Subcutaneous abdominal adipose tissue (tissue), 5 donors: ENCODE data around the gene SLC9A8.
A peak's percentile ranks its signal among the peaks of the same experiment; 100 is the strongest.

Source experiments
- H3K27ac ChIP-seq: one replicate; pipeline ENCODE4 v1.7.0; 2013; ENCODE audit warnings: low read depth, mild to moderate bottlenecking, inconsistent platforms, low read length, moderate library complexity
- H3K27me3 ChIP-seq, 5 donors: one replicate each; pipeline ENCODE4 v1.7.0; 2013; ENCODE audit warnings: low read length in 5 of 5, inconsistent platforms in 1 of 5; ENCODE audit not compliant: control insufficient read depth in 5 of 5, insufficient read depth in 4 of 5
- H3K36me3 ChIP-seq, 5 donors: one replicate each; pipeline ENCODE4 v1.7.0; 2013; ENCODE audit warnings: low read length in 5 of 5; ENCODE audit not compliant: control insufficient read depth in 5 of 5, insufficient read depth in 5 of 5
- H3K4me1 ChIP-seq, 5 donors: one replicate each; pipeline ENCODE4 v1.7.0; 2013; ENCODE audit warnings: low read length in 5 of 5, mild to moderate bottlenecking in 3 of 5, moderate library complexity in 1 of 5; ENCODE audit not compliant: control insufficient read depth in 5 of 5, insufficient read depth in 5 of 5
- H3K4me3 ChIP-seq, 5 donors: one replicate each; pipeline ENCODE4 v1.7.0; 2013; ENCODE audit warnings: low read length in 5 of 5, low read depth in 1 of 5
- H3K9ac ChIP-seq, 5 donors: one replicate each; pipeline ENCODE4 v1.7.0; 2013; ENCODE audit warnings: low read length in 5 of 5, mild to moderate bottlenecking in 4 of 5, moderate library complexity in 3 of 5
- H3K9me3 ChIP-seq, 5 donors: one replicate each; pipeline ENCODE4 v1.7.0; 2013; ENCODE audit warnings: low read length in 5 of 5; ENCODE audit not compliant: control insufficient read depth in 5 of 5
- donor health status: healthy.
- donor health status: healthy.
- donor health status: healthy.
- donor health status: healthy.
- donor health status: healthy.

Gene SLC9A8

GRCh38 chr20:49925901-49926454, 113.3 kb downstream of the SLC9A8 start:
- H3K4me1 ChIP-seq = no peaks in the 10 kb centered on the region
- no peak overlapping the region for H3K9ac ChIP-seq
- no peak overlapping the region for H3K4me3 ChIP-seq
- H3K27ac ChIP-seq = no peak overlapping the region
- no peaks in the 10 kb centered on the region for H3K9me3 ChIP-seq
- peaks cover 0 to 4% (median 0%) of the 10 kb centered on the region in 5 donors for H3K27me3 ChIP-seq
- H3K36me3 ChIP-seq = no peaks in the 10 kb centered on the region

- Histone ChIP-seq H3K27me3 (peaks cover 0 to 2% (median 0%) of the 10 kb centered on the region in 5 donors), H3K9me3 (no peaks in the 10 kb centered on the region), H3K4me3 (no peak overlapping the region), H3K9ac (no peak overlapping the region), H3K36me3 (no peaks in the 10 kb centered on the region), H3K27ac (no peak overlapping the region), H3K4me1 (no peaks in the 10 kb centered on the region)
Measured at GRCh38 chr20:49928411-49929141, 115.9 kb downstream of the SLC9A8 start.

- H3K27me3 ChIP-seq = peaks cover 0 to 2% (median 0%) of the 10 kb centered on the region in 5 donors
- H3K4me1 ChIP-seq = no peaks in the 10 kb centered on the region
- H3K9ac ChIP-seq = no peak overlapping the region
- H3K9me3 ChIP-seq = no peaks in the 10 kb centered on the region
- no peak overlapping the region for H3K27ac ChIP-seq
- H3K4me3 ChIP-seq = no peak overlapping the region
- H3K36me3 ChIP-seq = no peaks in the 10 kb centered on the region
Measured at GRCh38 chr20:49929142-49929494, 116.5 kb downstream of the SLC9A8 start.

- peak overlapping the region; percentile 55 to 94 (median 87) for H3K4me3 ChIP-seq
- H3K27ac ChIP-seq = no peak overlapping the region
- H3K9ac ChIP-seq = peak overlapping the region in 3 of 5 donors; percentile 39 to 76 (median 72)
- peaks cover 8 to 45% (median 38%) of the 10 kb centered on the region in 5 donors for H3K4me1 ChIP-seq
- peaks cover 0 to 5% (median 0%) of the 10 kb centered on the region in 5 donors for H3K36me3 ChIP-seq
- no peaks in the 10 kb centered on the region for H3K9me3 ChIP-seq
- no peaks in the 10 kb centered on the region for H3K27me3 ChIP-seq
Measured at GRCh38 chr20:49935746-49936152, 123.1 kb downstream of the SLC9A8 start.

- H3K4me3 ChIP-seq = peak within 1 kb of the TSS; percentile 83 to 94 (median 91)
- peaks cover 8 to 49% (median 41%) of the 10 kb centered on the region in 5 donors for H3K4me1 ChIP-seq
- H3K9me3 ChIP-seq = no peaks in the 10 kb centered on the region
- H3K27ac ChIP-seq = peak within 1 kb of the TSS; percentile 58
- no peaks in the 10 kb centered on the region for H3K27me3 ChIP-seq
- peaks cover under 1 to 9% (median 6%) of the 10 kb centered on the region in 5 donors for H3K36me3 ChIP-seq
- H3K9ac ChIP-seq = peak within 1 kb of the TSS; percentile 73 to 94 (median 91)
Measured at GRCh38 chr20:49936153-49937026, 123.8 kb downstream of the SLC9A8 start, which contains the start of gene RNF114. RNF114 (plus strand) TSS chr20:49936397; CDS start chr20:49936413, 16 bp downstream.

GRCh38 chr20:49937027-49937929, 124.7 kb downstream of the SLC9A8 start:
- Histone ChIP-seq H3K9me3 (no peaks in the 10 kb centered on the region), H3K36me3 (peaks cover 4 to 18% (median 12%) of the 10 kb centered on the region in 5 donors), H3K27ac (peak overlapping the region; percentile 58), H3K9ac (peak overlapping the region; percentile 73 to 94 (median 91)), H3K27me3 (no peaks in the 10 kb centered on the region), H3K4me3 (peak overlapping the region; percentile 83 to 94 (median 91)), H3K4me1 (peaks cover 8 to 49% (median 41%) of the 10 kb centered on the region in 5 donors)

GRCh38 chr20:49938173-49939163, 125.8 kb downstream of the SLC9A8 start:
- peak overlapping the region; percentile 58 for H3K27ac ChIP-seq
- peaks cover 8 to 49% (median 41%) of the 10 kb centered on the region in 5 donors for H3K4me1 ChIP-seq
- H3K4me3 ChIP-seq = peak overlapping the region; percentile 83 to 94 (median 91)
- H3K27me3 ChIP-seq = no peaks in the 10 kb centered on the region
- peak overlapping the region in 3 of 5 donors; percentile 1 to 91 (median 50) for H3K9ac ChIP-seq
- peaks cover 4 to 26% (median 18%) of the 10 kb centered on the region in 5 donors for H3K36me3 ChIP-seq
- no peaks in the 10 kb centered on the region for H3K9me3 ChIP-seq

- no peak overlapping the region for H3K4me3 ChIP-seq
- H3K36me3 ChIP-seq = peaks cover 13 to 46% (median 34%) of the 10 kb centered on the region in 5 donors
- no peak overlapping the region for H3K9ac ChIP-seq
- H3K27ac ChIP-seq = no peak overlapping the region
- H3K9me3 ChIP-seq = no peaks in the 10 kb centered on the region
- H3K4me1 ChIP-seq = peaks cover 8 to 44% (median 33%) of the 10 kb centered on the region in 5 donors
- no peaks in the 10 kb centered on the region for H3K27me3 ChIP-seq
Measured at GRCh38 chr20:49941456-49941855, 128.8 kb downstream of the SLC9A8 start.
